K562 (cell line): ENCODE measurements around the gene VPS13D. TPM values are rescaled to one million over a fixed set of nuclear protein-coding genes. Genes with fewer than 3 reads are reported as not detected.

Experiments
- BHLHE40 ChIP-seq: IDR thresholded peaks from 2 replicates; pipeline ENCODE4 v1.6.1; 2011; ENCODE audit warnings: low read length, improper control_type of control experiment
- DNMT1 ChIP-seq: fragments of 450-650 bp; IDR thresholded peaks from 2 replicates; pipeline ENCODE4 v1.6.1; 2016; ENCODE audit warnings: antibody characterized with exemption, mild to moderate bottlenecking
- FOXJ2 ChIP-seq: fragments of 200-800 bp; sonication (Bioruptor generic); IDR thresholded peaks from 2 replicates; pipeline ENCODE4 v1.6.1; 2016; ENCODE audit warnings: missing genetic modification characterization, missing compliant biosample characterization
- ILK ChIP-seq: fragments of 450-650 bp; IDR thresholded peaks from 2 replicates; pipeline ENCODE4 v1.6.1; 2016; ENCODE audit warnings: missing genetic modification characterization, low read depth, mild to moderate bottlenecking, missing compliant biosample characterization, moderate library complexity, borderline replicate concordance
- JUNB ChIP-seq: fragments of 450-650 bp; formaldehyde crosslinking; conservative IDR thresholded peaks from 2 replicates; pipeline ENCODE4 v1.4.0; 2020; ENCODE audit warnings: mild to moderate bottlenecking
- MBD2 ChIP-seq: sonication (generic); IDR thresholded peaks from 2 replicates; pipeline ENCODE4 v1.6.1; 2016; ENCODE audit warnings: low read depth, borderline replicate concordance
- PCBP2 ChIP-seq: fragments of 200-400 bp; formaldehyde crosslinking; IDR thresholded peaks from 2 replicates; pipeline ENCODE4 v1.6.1; 2018; ENCODE audit warnings: low read length, low read depth, mild to moderate bottlenecking, moderate library complexity; ENCODE audit not compliant: poor library complexity, severe bottlenecking
- PHF20 ChIP-seq: fragments of 450-650 bp; IDR thresholded peaks from 2 replicates; pipeline ENCODE4 v1.6.1; 2018; ENCODE audit not compliant: partially characterized antibody
- PTRF ChIP-seq: fragments of 450-650 bp; IDR thresholded peaks from 2 replicates; pipeline ENCODE4 v1.6.1; 2016; ENCODE audit warnings: mild to moderate bottlenecking, missing genetic modification characterization, missing compliant biosample characterization
- RUNX1 ChIP-seq: sonication (generic); IDR thresholded peaks from 2 replicates; pipeline ENCODE4 v1.6.1; 2016; ENCODE audit warnings: antibody characterized with exemption, low read depth
- SFPQ ChIP-seq: fragments of 200-400 bp; formaldehyde crosslinking; IDR thresholded peaks from 2 replicates; pipeline ENCODE4 v1.6.1; 2017; ENCODE audit warnings: mild to moderate bottlenecking, low read depth, low read length, moderate library complexity
- SNIP1 ChIP-seq: fragments of 450-650 bp; IDR thresholded peaks from 2 replicates; pipeline ENCODE4 v1.7.1; 2017; ENCODE audit warnings: low read depth, mild to moderate bottlenecking
- ZHX1 ChIP-seq: fragments of 150-350 bp; conservative IDR thresholded peaks from 2 replicates; pipeline ENCODE4 v1.6.1; 2014; ENCODE audit warnings: low read length
- ZNF76 ChIP-seq: fragments of 250-450 bp; sonication (Bioruptor Pico); IDR thresholded peaks from 2 replicates; pipeline ENCODE4 v1.4.0; 2020; ENCODE audit warnings: mild to moderate bottlenecking, moderate library complexity, borderline replicate concordance
- polyA plus RNA-seq, 8 experiments: library from polyadenylated mRNA; depleted of rRNA in 4 of 8; stranded (reverse) in 5 of 8; unstranded in 3 of 8; fragments of >200 nt; fragmentation: Nextera tagmentation in 2 of 8; fragmentation: Illumina TruSeq in 1 of 8; extraction: Ambion mirVana in 2 of 8; extraction: Trizol in 1 of 8; gene quantifications; 2 replicates each; pipeline versions ENCODE4 v1.2.1 to v1.2.3, GENCODE V29; 2011 to 2014; ENCODE audit warnings: inconsistent platforms in 1 of 8, missing spikeins in 1 of 8
- total RNA-seq, 7 experiments: library from RNA; depleted of rRNA in 6 of 7; stranded (reverse); fragments of >200 nt in 6 of 7; fragmentation: Illumina TruSeq in 2 of 7; extraction: Trizol in 2 of 7; gene quantifications; 2 replicates each; pipeline versions ENCODE4 v1.2.1 to v1.2.3, GENCODE V29; 2011 to 2021; ENCODE audit warnings: low replicate concordance in 1 of 7
- TF ChIP-seq, protein P1 (sequence below): fragments of 250-450 bp; sonication (Bioruptor Pico); IDR thresholded peaks from 2 replicates; pipeline ENCODE4 v1.4.0; 2020; ENCODE audit warnings: mild to moderate bottlenecking, moderate library complexity
- TF ChIP-seq, protein P2 (sequence below): sonication (generic); formaldehyde crosslinking; IDR thresholded peaks from 2 replicates; pipeline ENCODE4 v1.5.0; 2020; ENCODE audit warnings: missing genetic modification reagents
- TF ChIP-seq, protein P3 (sequence below): sonication (generic); IDR thresholded peaks from 2 replicates; pipeline ENCODE4 v1.6.1; 2016

The VPS13D gene
- total and polyA plus RNA-seq, 9 of the 15 experiments (the other 6 are each of a cell fraction or from before 2014, with no cell fraction given), result 6.1 to 51.5 (median 38.5) TPM

- TF ChIP-seq, protein P1, sequence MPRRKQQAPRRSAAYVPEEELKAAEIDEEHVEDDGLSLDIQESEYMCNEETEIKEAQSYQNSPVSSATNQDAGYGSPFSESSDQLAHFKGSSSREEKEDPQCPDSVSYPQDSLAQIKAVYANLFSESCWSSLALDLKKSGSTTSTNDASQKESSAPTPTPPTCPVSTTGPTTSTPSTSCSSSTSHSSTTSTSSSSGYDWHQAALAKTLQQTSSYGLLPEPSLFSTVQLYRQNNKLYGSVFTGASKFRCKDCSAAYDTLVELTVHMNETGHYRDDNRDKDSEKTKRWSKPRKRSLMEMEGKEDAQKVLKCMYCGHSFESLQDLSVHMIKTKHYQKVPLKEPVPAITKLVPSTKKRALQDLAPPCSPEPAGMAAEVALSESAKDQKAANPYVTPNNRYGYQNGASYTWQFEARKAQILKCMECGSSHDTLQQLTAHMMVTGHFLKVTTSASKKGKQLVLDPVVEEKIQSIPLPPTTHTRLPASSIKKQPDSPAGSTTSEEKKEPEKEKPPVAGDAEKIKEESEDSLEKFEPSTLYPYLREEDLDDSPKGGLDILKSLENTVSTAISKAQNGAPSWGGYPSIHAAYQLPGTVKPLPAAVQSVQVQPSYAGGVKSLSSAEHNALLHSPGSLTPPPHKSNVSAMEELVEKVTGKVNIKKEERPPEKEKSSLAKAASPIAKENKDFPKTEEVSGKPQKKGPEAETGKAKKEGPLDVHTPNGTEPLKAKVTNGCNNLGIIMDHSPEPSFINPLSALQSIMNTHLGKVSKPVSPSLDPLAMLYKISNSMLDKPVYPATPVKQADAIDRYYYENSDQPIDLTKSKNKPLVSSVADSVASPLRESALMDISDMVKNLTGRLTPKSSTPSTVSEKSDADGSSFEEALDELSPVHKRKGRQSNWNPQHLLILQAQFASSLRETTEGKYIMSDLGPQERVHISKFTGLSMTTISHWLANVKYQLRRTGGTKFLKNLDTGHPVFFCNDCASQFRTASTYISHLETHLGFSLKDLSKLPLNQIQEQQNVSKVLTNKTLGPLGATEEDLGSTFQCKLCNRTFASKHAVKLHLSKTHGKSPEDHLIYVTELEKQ (CRISPR knock-in tag), result no peak
- TF ChIP-seq ZHX1 (0 out of 2 replicates have a peak, but pooled peaks have one; percentile 84), ZNF76 (CRISPR knock-in tag) (peak; percentile 68; the same call in 1 of the 2 replicates), SNIP1 (no peak), DNMT1 (no peak), MBD2 (no peak), JUNB (CRISPR knock-in tag) (no peak), RUNX1 (peak; percentile 71; the same call in 1 of the 2 replicates), PCBP2 (no peak), FOXJ2 (tag) (no peak), SFPQ (no peak), PTRF (tag) (no peak), BHLHE40 (peak; percentile 22; the same call in 1 of the 2 replicates), ILK (tag) (no peak), PHF20 (peak; percentile 72)
- TF ChIP-seq, protein P2, sequence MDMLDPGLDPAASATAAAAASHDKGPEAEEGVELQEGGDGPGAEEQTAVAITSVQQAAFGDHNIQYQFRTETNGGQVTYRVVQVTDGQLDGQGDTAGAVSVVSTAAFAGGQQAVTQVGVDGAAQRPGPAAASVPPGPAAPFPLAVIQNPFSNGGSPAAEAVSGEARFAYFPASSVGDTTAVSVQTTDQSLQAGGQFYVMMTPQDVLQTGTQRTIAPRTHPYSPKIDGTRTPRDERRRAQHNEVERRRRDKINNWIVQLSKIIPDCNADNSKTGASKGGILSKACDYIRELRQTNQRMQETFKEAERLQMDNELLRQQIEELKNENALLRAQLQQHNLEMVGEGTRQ, result no peak
- TF ChIP-seq, protein P3, sequence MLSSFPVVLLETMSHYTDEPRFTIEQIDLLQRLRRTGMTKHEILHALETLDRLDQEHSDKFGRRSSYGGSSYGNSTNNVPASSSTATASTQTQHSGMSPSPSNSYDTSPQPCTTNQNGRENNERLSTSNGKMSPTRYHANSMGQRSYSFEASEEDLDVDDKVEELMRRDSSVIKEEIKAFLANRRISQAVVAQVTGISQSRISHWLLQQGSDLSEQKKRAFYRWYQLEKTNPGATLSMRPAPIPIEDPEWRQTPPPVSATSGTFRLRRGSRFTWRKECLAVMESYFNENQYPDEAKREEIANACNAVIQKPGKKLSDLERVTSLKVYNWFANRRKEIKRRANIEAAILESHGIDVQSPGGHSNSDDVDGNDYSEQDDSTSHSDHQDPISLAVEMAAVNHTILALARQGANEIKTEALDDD, result no peak
Measured at GRCh38 chr1:12229835-12230548, at the start of gene VPS13D (continued).
